Smooth muscle cell (in vitro differentiated cells): ENCODE results near the gene CAMK2N1. TPM values are rescaled to one million over a fixed set of nuclear protein-coding genes. Genes with fewer than 3 reads are reported as not detected.
A peak's percentile ranks its signal among the peaks of the same experiment; 100 is the strongest.

ENCODE experiments used
- DNase-seq: peaks from one replicate; lab custom pipeline; 2025; ENCODE audit not compliant: unreplicated experiment; lab: John Stamatoyannopoulos, UW
- H2AFZ ChIP-seq: fragments of 200-600 bp; sonication (generic); 2 replicates; pipeline ENCODE4 v1.6.0; 2016; ENCODE audit warnings: antibody characterized with exemption, low read depth, mild to moderate bottlenecking
- H3F3A ChIP-seq: fragments of 200-600 bp; sonication (generic); 2 replicates; pipeline ENCODE4 v1.6.0; 2017; ENCODE audit warnings: antibody characterized with exemption, low read depth
- H3K27ac ChIP-seq: fragments of 200-600 bp; sonication (generic); 2 replicates; pipeline ENCODE4 v1.5.1; 2016; ENCODE audit warnings: low read depth, mild to moderate bottlenecking
- H3K27me3 ChIP-seq: fragments of 200-600 bp; sonication (generic); 2 replicates; pipeline ENCODE4 v1.6.1; 2016; ENCODE audit warnings: low read depth, mild to moderate bottlenecking
- H3K36me3 ChIP-seq: fragments of 200-600 bp; sonication (generic); 2 replicates; pipeline ENCODE4 v1.5.1; 2016; ENCODE audit warnings: low read depth
- H3K4me1 ChIP-seq: fragments of 200-600 bp; sonication (generic); 2 replicates; pipeline ENCODE4 v1.5.1; 2016; ENCODE audit warnings: low read depth
- H3K4me2 ChIP-seq: fragments of 200-600 bp; sonication (generic); 2 replicates; pipeline ENCODE4 v1.6.0; 2016; ENCODE audit warnings: mild to moderate bottlenecking
- H3K4me3 ChIP-seq: fragments of 200-600 bp; sonication (generic); 2 replicates; pipeline ENCODE4 v1.5.1; 2016; ENCODE audit warnings: mild to moderate bottlenecking
- H3K79me2 ChIP-seq: fragments of 200-600 bp; sonication (generic); 2 replicates; pipeline ENCODE4 v1.6.0; 2016; ENCODE audit warnings: low read depth, mild to moderate bottlenecking
- H3K9ac ChIP-seq: fragments of 200-600 bp; sonication (generic); 2 replicates; pipeline ENCODE4 v1.6.0; 2016; ENCODE audit warnings: low read depth
- H3K9me3 ChIP-seq: fragments of 200-600 bp; sonication (generic); replicated peaks from 2 replicates; pipeline ENCODE4 v1.5.1; 2016; ENCODE audit warnings: low read depth
- H4K20me1 ChIP-seq: fragments of 200-600 bp; sonication (generic); 2 replicates; pipeline ENCODE4 v1.6.0; 2016; ENCODE audit warnings: low read depth
- WGBS: methylation state at CpG from one replicate; pipeline ENCODE4 v1.1.7; 2016; ENCODE audit warnings: low lambda C conversion rate; 5-methylcytosine and 5-hydroxymethylcytosine counted together
- polyA plus RNA-seq: library from polyadenylated mRNA; unstranded; fragments of >200 nt; fragmentation: Nextera tagmentation; extraction: Ambion mirVana; gene quantifications from 2 replicates; pipeline ENCODE4 v1.2.1, GENCODE V29; 2016
- total RNA-seq: library from RNA; depleted of rRNA; stranded (reverse); fragments of >200 nt; gene quantifications from 2 replicates; pipeline ENCODE4 v1.2.3, GENCODE V29; 2014
- TF ChIP-seq, protein P1 (sequence below): fragments of 200-600 bp; sonication (generic); IDR thresholded peaks from 2 replicates; pipeline ENCODE4 v1.5.1; 2017; ENCODE audit warnings: borderline replicate concordance, mild to moderate bottlenecking, antibody characterized with exemption; ENCODE audit not compliant: insufficient read depth, poor library complexity, severe bottlenecking

Gene CAMK2N1
- total and polyA plus RNA-seq, 2 experiments from 2014 or later, result 11.0 to 13.2 TPM

DNA sequence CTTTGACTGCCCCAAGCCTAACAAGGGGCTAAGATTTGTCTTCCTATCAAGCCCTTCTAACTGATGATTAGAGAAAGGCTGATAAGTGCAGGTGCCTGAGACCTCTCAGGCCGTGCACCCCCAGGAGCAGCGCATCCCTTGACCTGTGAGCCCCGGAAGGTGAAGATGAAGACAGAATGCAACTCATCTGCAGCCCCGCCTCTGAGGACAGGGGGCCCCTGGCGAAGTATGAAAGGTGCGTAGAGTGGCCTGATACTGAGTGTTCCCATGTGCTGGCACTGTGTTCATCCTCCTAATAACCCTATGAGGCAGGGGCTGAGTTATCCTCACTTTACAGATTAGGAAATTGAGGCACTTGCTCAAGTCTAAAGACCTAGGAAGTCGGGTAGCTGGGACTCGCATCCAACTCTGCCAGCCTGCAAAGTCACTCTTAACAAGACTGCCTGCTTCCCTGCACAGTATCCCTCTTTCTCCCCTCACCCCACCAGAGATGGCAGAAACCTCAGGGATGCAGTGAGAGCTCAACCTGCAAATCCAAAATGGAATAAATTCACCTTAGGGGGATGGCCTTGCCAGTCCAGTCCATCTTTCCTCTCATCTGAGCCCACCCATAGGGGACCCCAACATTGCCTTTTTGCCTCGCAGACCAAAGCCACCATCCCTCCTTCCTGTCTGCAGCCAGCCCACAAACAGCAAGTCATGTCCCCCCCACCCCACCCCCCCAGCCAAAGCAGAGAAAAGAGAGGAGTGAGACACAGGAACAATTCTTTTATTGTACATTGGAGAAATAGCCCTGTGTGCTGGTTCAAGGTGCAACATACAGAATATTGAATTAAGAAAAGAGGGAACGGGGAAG is 4.1 kb downstream of the CAMK2N1 start:
- Histone ChIP-seq H3K79me2 (peaks cover 22% of the 10 kb centered on the region), H4K20me1 (peaks cover 23% of the 10 kb centered on the region), H2AFZ (no peak overlapping the region), H3K4me3 (no peak overlapping the region), H3F3A (no peaks in the 10 kb centered on the region), H3K27ac (no peak overlapping the region), H3K9ac (no peak overlapping the region), H3K4me1 (peaks cover 26% of the 10 kb centered on the region), H3K9me3 (no peaks in the 10 kb centered on the region), H3K36me3 (no peaks in the 10 kb centered on the region), H3K27me3 (no peaks in the 10 kb centered on the region), H3K4me2 (no peak overlapping the region)
- 82% methylated on average over 10 of the region's 10 CpGs for WGBS
- TF ChIP-seq, protein P1, sequence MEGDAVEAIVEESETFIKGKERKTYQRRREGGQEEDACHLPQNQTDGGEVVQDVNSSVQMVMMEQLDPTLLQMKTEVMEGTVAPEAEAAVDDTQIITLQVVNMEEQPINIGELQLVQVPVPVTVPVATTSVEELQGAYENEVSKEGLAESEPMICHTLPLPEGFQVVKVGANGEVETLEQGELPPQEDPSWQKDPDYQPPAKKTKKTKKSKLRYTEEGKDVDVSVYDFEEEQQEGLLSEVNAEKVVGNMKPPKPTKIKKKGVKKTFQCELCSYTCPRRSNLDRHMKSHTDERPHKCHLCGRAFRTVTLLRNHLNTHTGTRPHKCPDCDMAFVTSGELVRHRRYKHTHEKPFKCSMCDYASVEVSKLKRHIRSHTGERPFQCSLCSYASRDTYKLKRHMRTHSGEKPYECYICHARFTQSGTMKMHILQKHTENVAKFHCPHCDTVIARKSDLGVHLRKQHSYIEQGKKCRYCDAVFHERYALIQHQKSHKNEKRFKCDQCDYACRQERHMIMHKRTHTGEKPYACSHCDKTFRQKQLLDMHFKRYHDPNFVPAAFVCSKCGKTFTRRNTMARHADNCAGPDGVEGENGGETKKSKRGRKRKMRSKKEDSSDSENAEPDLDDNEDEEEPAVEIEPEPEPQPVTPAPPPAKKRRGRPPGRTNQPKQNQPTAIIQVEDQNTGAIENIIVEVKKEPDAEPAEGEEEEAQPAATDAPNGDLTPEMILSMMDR, result no peak
- no peak for DNase-seq

DNA sequence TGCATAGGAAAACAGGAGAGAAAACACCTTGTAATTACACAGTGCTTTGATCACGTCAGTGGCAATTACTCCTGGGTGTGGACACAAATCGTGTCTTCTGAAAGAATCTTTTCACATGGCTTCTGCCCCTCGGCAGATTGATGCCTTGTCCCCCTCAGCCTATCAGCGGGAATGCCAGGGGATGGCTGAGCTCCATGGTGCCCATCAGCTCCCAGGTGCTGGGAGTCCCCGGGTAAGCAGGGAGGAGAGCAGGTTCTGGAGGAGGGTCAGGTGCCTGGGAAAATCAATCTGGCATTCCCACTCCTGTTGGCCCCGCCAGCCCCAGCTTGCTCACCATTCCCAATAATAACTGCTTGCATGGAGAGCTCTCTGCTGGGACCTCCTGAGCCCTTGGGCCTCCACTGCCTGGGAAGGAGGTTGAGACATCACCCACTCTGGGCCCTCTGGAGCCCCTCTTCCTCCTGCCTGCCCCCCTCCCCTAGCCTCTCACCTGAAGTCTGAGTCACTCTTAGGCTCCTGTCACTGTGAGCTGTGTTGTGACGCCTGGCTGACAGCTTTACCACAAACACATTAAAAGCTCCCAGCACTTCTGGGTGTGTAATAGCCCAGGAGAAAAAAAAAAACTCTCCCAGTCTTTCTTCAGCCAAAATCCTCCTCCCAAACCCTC is 4.9 kb downstream of the CAMK2N1 start:
- no peak for DNase-seq
- Histone ChIP-seq H3K79me2 (peaks cover 22% of the 10 kb centered on the region), H3K4me3 (no peak overlapping the region), H3K9ac (no peak overlapping the region), H3K27ac (peak overlapping the region; percentile 42), H3F3A (no peaks in the 10 kb centered on the region), H3K4me1 (peaks cover 33% of the 10 kb centered on the region), H3K9me3 (no peaks in the 10 kb centered on the region), H3K36me3 (no peaks in the 10 kb centered on the region), H3K4me2 (no peak overlapping the region), H2AFZ (no peak overlapping the region), H4K20me1 (peaks cover 23% of the 10 kb centered on the region), H3K27me3 (no peaks in the 10 kb centered on the region)
- 65% methylated on average over 7 of the region's 7 CpGs for WGBS
- TF ChIP-seq, protein P1, result no peak

DNA sequence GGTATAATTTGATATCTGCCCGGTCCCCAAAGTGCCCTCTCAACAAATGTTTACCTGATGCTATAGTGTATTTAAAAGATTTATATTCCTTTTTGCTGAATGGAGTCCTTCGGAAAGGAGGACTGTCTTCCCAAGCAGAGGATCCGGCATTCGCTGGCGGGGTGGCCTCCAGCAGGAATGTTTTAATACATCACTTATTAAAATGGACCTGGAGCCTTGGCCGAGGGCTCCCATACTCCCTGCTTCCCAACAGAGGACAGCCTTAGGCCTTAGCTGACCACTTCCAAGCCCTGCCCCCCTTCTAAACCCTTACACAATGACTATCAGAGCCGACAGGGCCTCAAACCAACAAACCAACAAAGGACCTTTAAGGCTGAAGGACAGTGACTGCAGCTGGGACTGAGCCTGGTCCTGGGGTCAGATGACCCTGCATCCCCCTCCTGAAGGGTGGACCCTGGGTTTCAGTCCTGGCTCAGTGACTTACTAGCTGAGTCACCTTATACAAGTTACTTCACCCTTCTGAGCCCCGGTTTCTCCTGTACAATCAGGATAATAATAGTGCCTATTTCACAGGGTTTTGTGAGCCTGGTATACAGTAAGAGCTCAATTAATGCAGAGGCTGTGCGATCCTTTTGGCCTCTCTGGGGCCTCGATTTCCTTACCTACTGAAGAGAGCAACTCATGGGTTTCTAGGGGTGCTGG is 5.6 kb downstream of the CAMK2N1 start:
- TF ChIP-seq, protein P1, result no peak
- no peak for DNase-seq
- no peaks in the 10 kb centered on the region for H3K36me3 ChIP-seq
- H2AFZ ChIP-seq, result no peak overlapping the region
- H3K4me3 ChIP-seq, result peak overlapping the region; percentile 31
- H3K27me3 ChIP-seq, result no peaks in the 10 kb centered on the region
- no peaks in the 10 kb centered on the region for H3F3A ChIP-seq
- 87% methylated on average over 10 of the region's 10 CpGs for WGBS
- peaks cover 33% of the 10 kb centered on the region for H3K4me1 ChIP-seq
- H3K9ac ChIP-seq, result no peak overlapping the region
- peaks cover 22% of the 10 kb centered on the region for H3K79me2 ChIP-seq
- H3K4me2 ChIP-seq, result no peak overlapping the region
- peak overlapping the region; percentile 42 for H3K27ac ChIP-seq
- H4K20me1 ChIP-seq, result peaks cover 23% of the 10 kb centered on the region
- H3K9me3 ChIP-seq, result no peaks in the 10 kb centered on the region
